IMR-90 (cell line): ENCODE data around the gene TEX101. TPM values are rescaled to one million over a fixed set of nuclear protein-coding genes. Genes with fewer than 3 reads are reported as not detected.
"Not testable (repeated sequence)": the region's sequence is repeated elsewhere in the genome, so short reads cannot be mapped to it uniquely, and the experiment has no call there.

Experiments
- ATAC-seq: fragments of 200-7000 bp; cut with Tn5 transposase; 2 replicates; pipeline ENCODE4 v1.9.1; 2020; ENCODE audit warnings: low read depth, mild to moderate bottlenecking, moderate library complexity
- BruUV-seq: library from RNA; stranded (reverse); fragments of 400-500 nt; replicated peaks from 2 replicates; lab custom pipeline; 2021; lab: Mats Ljungman, UMichigan
- CTCF ChIA-PET: fragments of 300-600 bp; formaldehyde crosslinking; extraction: SDS; loops from one replicate; lab custom pipeline; 2021; ENCODE audit warnings: antibody characterized with exemption; lab: Yijun Ruan, JAX
- POLR2A ChIA-PET: fragments of 300-600 bp; sonication (Branson Sonifier 250); formaldehyde crosslinking; loops from one replicate; lab custom pipeline; 2022; ENCODE audit warnings: antibody characterized with exemption; ENCODE audit not compliant: unreplicated experiment; lab: Charles Lee
- DNase-seq: peaks from one replicate; pipeline ENCODE4 v3.0.0; 2013
- H2AFZ ChIP-seq: replicated peaks from 2 replicates; pipeline ENCODE3; 2013; ENCODE audit warnings: low read length, mild to moderate bottlenecking; ENCODE audit not compliant: poor library complexity
- H2AK5ac ChIP-seq: 2 replicates; pipeline ENCODE4 v1.6.1; 2013; ENCODE audit warnings: low read depth, low read length, inconsistent platforms
- H2AK9ac ChIP-seq: replicated peaks from 2 replicates; pipeline ENCODE3; 2013; ENCODE audit warnings: mild to moderate bottlenecking, low read depth, low read length, moderate library complexity; ENCODE audit not compliant: poor library complexity
- H2BK120ac ChIP-seq: 2 replicates; pipeline ENCODE4 v1.6.1; 2013; ENCODE audit warnings: low read depth, low read length, inconsistent platforms
- H2BK15ac ChIP-seq: 3 replicates; pipeline ENCODE4 v1.6.1; 2013; ENCODE audit warnings: low read depth, low read length, inconsistent platforms
- H2BK20ac ChIP-seq: 2 replicates; pipeline ENCODE4 v1.6.1; 2013; ENCODE audit warnings: low read depth, mild to moderate bottlenecking, inconsistent platforms, low read length, moderate library complexity
- H2BK5ac ChIP-seq: 2 replicates; pipeline ENCODE4 v1.6.1; 2013; ENCODE audit warnings: mild to moderate bottlenecking, low read depth, low read length, inconsistent platforms; ENCODE audit not compliant: poor library complexity, severe bottlenecking
- H3K14ac ChIP-seq: replicated peaks from 2 replicates; pipeline ENCODE4 v1.6.1; 2013; ENCODE audit warnings: low read depth, low read length, inconsistent platforms
- H3K18ac ChIP-seq: 2 replicates; pipeline ENCODE4 v1.6.1; 2013; ENCODE audit warnings: low read depth, low read length, control low read depth
- H3K23ac ChIP-seq: 2 replicates; pipeline ENCODE4 v1.6.1; 2013; ENCODE audit warnings: low read depth, low read length, inconsistent platforms
- H3K27ac ChIP-seq: 2 replicates; pipeline ENCODE4 v1.5.1; 2013; ENCODE audit warnings: mild to moderate bottlenecking, control low read depth, low read length; ENCODE audit not compliant: insufficient read depth
- H3K27me3 ChIP-seq: 2 replicates; pipeline ENCODE4 v1.6.1; 2013; ENCODE audit warnings: low read length; ENCODE audit not compliant: control insufficient read depth, insufficient read depth
- H3K36me3 ChIP-seq: 2 replicates; pipeline ENCODE4 v1.6.1; 2013; ENCODE audit warnings: low read length, mixed read lengths; ENCODE audit not compliant: control insufficient read depth, insufficient read depth
- H3K4ac ChIP-seq: 2 replicates; pipeline ENCODE4 v1.6.1; 2013; ENCODE audit warnings: low read depth, low read length, inconsistent platforms
- H3K4me1 ChIP-seq: 2 replicates; pipeline ENCODE4 v1.6.1; 2013; ENCODE audit warnings: low read length, mixed read lengths; ENCODE audit not compliant: control insufficient read depth, insufficient read depth
- H3K4me2 ChIP-seq: 2 replicates; pipeline ENCODE4 v1.6.1; 2013; ENCODE audit warnings: low read depth, mild to moderate bottlenecking, control low read depth, low read length, moderate library complexity
- H3K4me3 ChIP-seq: 2 replicates; pipeline ENCODE4 v1.5.1; 2013; ENCODE audit warnings: low read depth, mild to moderate bottlenecking, control low read depth, low read length, moderate library complexity; ENCODE audit not compliant: insufficient read depth
- H3K56ac ChIP-seq: 2 replicates; pipeline ENCODE4 v1.6.1; 2013; ENCODE audit warnings: low read length, inconsistent platforms; ENCODE audit not compliant: insufficient read depth; ENCODE audit errors: extremely low read depth
- H3K79me1 ChIP-seq, 2 experiments: 2 replicates each; pipeline ENCODE4 v1.6.1; 2013; ENCODE audit warnings: low read length in 2 of 2, inconsistent platforms in 1 of 2, low read depth in 1 of 2
- H3K9ac ChIP-seq: 2 replicates; pipeline ENCODE4 v1.6.1; 2013; ENCODE audit warnings: low read depth, low read length, control low read depth
- H3K9me1 ChIP-seq: 2 replicates; pipeline ENCODE4 v1.6.1; 2013; ENCODE audit warnings: low read length, inconsistent platforms; ENCODE audit not compliant: insufficient read depth
- H3K9me3 ChIP-seq: 2 replicates; pipeline ENCODE4 v1.6.1; 2013; ENCODE audit warnings: low read length; ENCODE audit not compliant: control insufficient read depth, insufficient read depth
- H4K20me1 ChIP-seq: 2 replicates; pipeline ENCODE4 v1.6.1; 2013; ENCODE audit warnings: low read length, inconsistent platforms; ENCODE audit not compliant: insufficient read depth
- H4K5ac ChIP-seq: 2 replicates; pipeline ENCODE4 v1.6.1; 2013; ENCODE audit warnings: mild to moderate bottlenecking, low read depth, low read length, control low read depth
- H4K8ac ChIP-seq, 2 experiments: 2 replicates each; pipeline ENCODE4 v1.6.1; 2013; ENCODE audit warnings: low read depth in 2 of 2, low read length in 2 of 2, control low read depth in 1 of 2, inconsistent platforms in 1 of 2
- H4K91ac ChIP-seq: 2 replicates; pipeline ENCODE4 v1.6.1; 2013; ENCODE audit warnings: low read depth, low read length, inconsistent platforms; ENCODE audit not compliant: insufficient read depth
- WGBS, 2 experiments: methylation state at CpG; one replicate each; pipeline versions ENCODE4 v1.1.5 to v1.1.7; 2013; ENCODE audit warnings: missing lambda C conversion rate in 2 of 2; ENCODE audit not compliant: insufficient read length in 1 of 2; ENCODE audit errors: extremely low coverage in 2 of 2; 5-methylcytosine and 5-hydroxymethylcytosine counted together
- dilution Hi-C: fragments of 300-500 bp; cut with HindIII; formaldehyde crosslinking; loops from one replicate; pipeline ENCODE4 v1.14.3; 2018; ENCODE audit warnings: low sequenced_read_pairs; ENCODE audit not compliant: unreplicated experiment
- in situ Hi-C: fragments of 300-500 bp; cut with MboI; formaldehyde crosslinking; loops from 3 replicates; pipeline ENCODE4 v1.14.3; 2019; ENCODE audit warnings: low sequenced_read_pairs, inconsistent platforms, mixed read lengths
- intact Hi-C: fragments of 100-400 bp; cut with micrococcal nuclease; formaldehyde crosslinking; loops from 2 replicates; pipeline ENCODE4 v1.10.0; 2022
- polyA plus RNA-seq, 3 experiments: library from polyadenylated mRNA; depleted of rRNA; stranded (reverse); fragments of >200 nt; gene quantifications; 2 replicates each; pipeline ENCODE4 v1.2.3, GENCODE V29; 2012; ENCODE audit warnings: low replicate concordance in 1 of 3
- total RNA-seq: library from RNA; depleted of rRNA; stranded (reverse); fragments of >200 nt; gene quantifications from 2 replicates; pipeline ENCODE4 v1.2.3, GENCODE V29; 2012

Gene TEX101
- total and polyA plus RNA-seq, 2 of the 4 experiments (the other 2 are of a cell fraction), result not detected

DNA sequence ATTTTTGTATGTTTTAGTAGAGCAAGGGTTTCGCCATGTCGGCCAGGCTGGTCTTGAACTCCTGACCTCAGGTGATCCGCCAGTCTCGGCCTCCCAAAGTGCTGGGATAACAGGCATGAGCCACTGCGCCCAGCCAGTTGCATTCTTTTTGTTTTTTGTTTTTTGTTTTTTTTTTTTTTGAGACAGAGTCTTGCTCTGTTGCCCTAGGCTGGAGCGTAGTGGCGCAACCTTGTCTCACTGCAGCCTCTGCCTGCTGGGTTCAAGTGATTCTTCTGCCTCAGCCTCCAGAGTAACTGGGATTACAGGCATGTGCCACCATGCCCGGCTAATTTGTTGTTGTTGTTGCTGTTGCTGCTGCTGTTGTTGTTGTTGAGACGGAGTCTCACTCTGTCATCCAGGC lies 29.4 kb downstream of the TEX101 start:
- H3K36me3 ChIP-seq, H3K4me3 ChIP-seq, DNase-seq, H3K4me1 ChIP-seq, H4K20me1 ChIP-seq, in situ Hi-C loops, H4K91ac ChIP-seq, H3K4me2 ChIP-seq, H3K27ac ChIP-seq, H4K5ac ChIP-seq, H3K9me1 ChIP-seq, H3K9ac ChIP-seq, H3K18ac ChIP-seq, H2BK15ac ChIP-seq, H3K23ac ChIP-seq, H2BK120ac ChIP-seq, BruUV-seq, H3K56ac ChIP-seq, H2BK5ac ChIP-seq, H4K8ac ChIP-seq, H2BK20ac ChIP-seq, dilution Hi-C loops, ATAC-seq, H3K79me1 ChIP-seq, H2AK9ac ChIP-seq, POLR2A ChIA-PET, H3K27me3 ChIP-seq, H3K14ac ChIP-seq, H3K9me3 ChIP-seq, H2AK5ac ChIP-seq, H3K4ac ChIP-seq, H2AFZ ChIP-seq: not testable (repeated sequence)
- CTCF ChIA-PET, result interaction anchor here (2.2 kb wide), 1 partner anchor 75 kb away, joined by 7 read pairs; no protein-coding TSS in a partner anchor
- WGBS, 2 experiments, result 100% methylated on average over 1 of the region's 9 CpGs; no CpG with 5 or more reads in 1 of the 2 experiments
- intact Hi-C loops, result loop anchor here (10.0 kb wide), 1 partner anchor 361 kb away; the partner anchor contains the start of gene LYPD5
